Thoracic aorta (tissue), 2 donors: ENCODE results near the gene RIPK3. TPM values are rescaled to one million over a fixed set of nuclear protein-coding genes. Genes with fewer than 3 reads are reported as not detected.
"Not testable (repeated sequence)": the region's sequence is repeated elsewhere in the genome, so short reads cannot be mapped to it uniquely, and the experiment has no call there.

Source experiments
- ATAC-seq: fragments of 150-250 bp; one replicate; pipeline ENCODE4 v1.8.0; 2017; ENCODE audit warnings: low read depth; ENCODE audit not compliant: insufficient number of reproducible peaks, low FRiP score
- DNase-seq: peaks from one replicate; pipeline ENCODE4 v3.0.0-alpha.2; 2020; ENCODE audit warnings: low spot score
- H3K27ac ChIP-seq, 2 donors: fragments of 200-600 bp; sonication (generic); 1 replicate in 1 of 2; 2 replicates in 1 of 2; pipeline ENCODE4 v1.5.1; 2016; ENCODE audit warnings: mild to moderate bottlenecking in 2 of 2, moderate library complexity in 2 of 2
- H3K27me3 ChIP-seq: fragments of 200-600 bp; sonication (generic); replicated peaks from 2 replicates; pipeline ENCODE4 v1.6.0; 2016; ENCODE audit warnings: mild to moderate bottlenecking; ENCODE audit not compliant: insufficient read depth
- H3K36me3 ChIP-seq: fragments of 200-600 bp; sonication (generic); one replicate; pipeline ENCODE4 v1.5.1; 2016
- H3K4me1 ChIP-seq, 2 donors: fragments of 200-600 bp; sonication (generic); 1 replicate in 1 of 2; 2 replicates in 1 of 2; pipeline versions ENCODE4 v1.5.1 to v1.6.0; 2016; ENCODE audit warnings: low read depth in 2 of 2, mild to moderate bottlenecking in 1 of 2; ENCODE audit not compliant: control insufficient read depth in 1 of 2
- H3K4me3 ChIP-seq: fragments of 200-600 bp; sonication (generic); 2 replicates; pipeline ENCODE4 v1.5.1; 2016; ENCODE audit warnings: mild to moderate bottlenecking
- H3K9me3 ChIP-seq: fragments of 200-600 bp; sonication (generic); 2 replicates; pipeline ENCODE4 v1.5.1; 2016
- CTCF ChIP-seq: fragments of 200-600 bp; sonication (generic); IDR thresholded peaks from one replicate; pipeline ENCODE4 v1.5.1; 2019; ENCODE audit warnings: antibody characterized with exemption
- total RNA-seq, 2 donors: library from RNA; depleted of rRNA; stranded (reverse); fragments of >200 nt; gene quantifications; one replicate each; pipeline versions ENCODE4 v1.1.0 to v1.2.3, GENCODE V29; 2016

The RIPK3 gene
- total RNA-seq, 2 donors from 2014 or later, result 6.8 to 17.9 TPM

GRCh38 chr14:24372701-24373416 lies 33.1 kb upstream of the RIPK3 start:
- Histone ChIP-seq H3K27me3 (no peaks in the 10 kb centered on the region), H3K27ac (no peak overlapping the region), H3K36me3 (peaks cover 19% of the 10 kb centered on the region), H3K4me1 (peaks cover 0 to 17% of the 10 kb centered on the region in 2 donors), H3K9me3 (no peaks in the 10 kb centered on the region), H3K4me3 (no peak overlapping the region)
- ATAC-seq (no peak), DNase-seq (no peak)
- TF ChIP-seq CTCF, result no peak

GRCh38 chr14:24371605-24372004 lies 31.8 kb upstream of the RIPK3 start:
- not testable (repeated sequence) for H3K27ac ChIP-seq, H3K27me3 ChIP-seq, DNase-seq, ATAC-seq, H3K4me3 ChIP-seq, H3K9me3 ChIP-seq
- Histone ChIP-seq H3K36me3 (peaks cover 16% of the 10 kb centered on the region), H3K4me1 (peaks cover 0 to 22% of the 10 kb centered on the region in 2 donors)

DNA sequence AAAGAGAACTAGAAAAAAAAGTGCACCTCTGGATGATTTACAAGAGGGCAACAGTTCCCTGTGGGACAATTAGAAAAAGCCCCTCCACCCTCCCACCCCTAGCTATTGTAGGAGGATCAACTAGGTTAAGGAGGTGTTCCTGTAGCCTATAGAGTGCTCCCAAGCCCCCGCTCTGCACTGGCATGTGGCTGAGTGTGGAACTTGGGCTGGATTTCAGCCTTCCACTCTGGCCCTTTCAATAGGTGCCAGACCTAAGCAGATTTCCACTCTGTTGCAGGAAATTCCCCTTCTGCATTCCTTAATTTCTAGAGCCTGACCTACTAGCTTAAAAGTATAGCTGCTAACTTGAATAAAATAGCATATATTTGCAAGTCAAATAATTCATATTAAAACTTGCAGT lies 31.0 kb upstream of the RIPK3 start:
- Histone ChIP-seq H3K4me3 (no peak overlapping the region), H3K36me3 (peaks cover 8% of the 10 kb centered on the region), H3K27ac (peak overlapping the region in 1 of 2 donors; percentile 5), H3K27me3 (no peaks in the 10 kb centered on the region), H3K9me3 (no peaks in the 10 kb centered on the region), H3K4me1 (peaks cover 5 to 29% of the 10 kb centered on the region in 2 donors)
- TF ChIP-seq CTCF, result no peak
- ATAC-seq (no peak), DNase-seq (no peak)

DNA sequence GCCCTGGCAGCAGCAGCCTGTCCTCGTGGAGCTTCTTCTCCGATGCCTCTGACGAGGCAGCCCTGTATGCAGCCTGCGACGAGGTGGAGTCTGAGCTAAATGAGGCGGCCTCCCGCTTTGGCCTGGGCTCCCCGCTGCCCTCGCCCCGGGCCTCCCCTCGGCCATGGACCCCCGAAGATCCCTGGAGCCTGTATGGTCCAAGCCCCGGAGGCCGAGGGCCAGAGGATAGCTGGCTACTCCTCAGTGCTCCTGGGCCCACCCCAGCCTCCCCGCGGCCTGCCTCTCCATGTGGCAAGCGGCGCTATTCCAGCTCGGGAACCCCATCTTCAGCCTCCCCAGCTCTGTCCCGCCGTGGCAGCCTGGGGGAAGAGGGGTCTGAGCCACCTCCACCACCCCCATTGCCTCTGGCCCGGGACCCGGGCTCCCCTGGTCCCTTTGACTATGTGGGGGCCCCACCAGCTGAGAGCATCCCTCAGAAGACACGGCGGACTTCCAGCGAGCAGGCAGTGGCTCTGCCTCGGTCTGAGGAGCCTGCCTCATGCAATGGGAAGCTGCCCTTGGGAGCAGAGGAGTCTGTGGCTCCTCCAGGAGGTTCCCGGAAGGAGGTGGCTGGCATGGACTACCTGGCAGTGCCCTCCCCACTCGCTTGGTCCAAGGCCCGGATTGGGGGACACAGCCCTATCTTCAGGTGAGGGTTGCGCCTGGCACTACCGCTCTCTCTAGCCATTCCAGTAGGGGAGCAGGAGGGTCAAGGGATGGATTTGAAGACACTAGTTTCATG lies 30.3 kb upstream of the RIPK3 start:
- H3K4me3 ChIP-seq, result no peak overlapping the region
- H3K27me3 ChIP-seq, result no peaks in the 10 kb centered on the region
- TF ChIP-seq CTCF, result no peak
- ATAC-seq (no peak), DNase-seq (no peak)
- peaks cover 6% of the 10 kb centered on the region for H3K36me3 ChIP-seq
- no peaks in the 10 kb centered on the region for H3K9me3 ChIP-seq
- H3K4me1 ChIP-seq, result peaks cover 10 to 35% of the 10 kb centered on the region in 2 donors
- peak overlapping the region; percentile 5 to 98 for H3K27ac ChIP-seq

GRCh38 chr14:24369463-24369862 lies 29.7 kb upstream of the RIPK3 start:
- H3K9me3 ChIP-seq, result no peaks in the 10 kb centered on the region
- H3K27me3 ChIP-seq, result no peaks in the 10 kb centered on the region
- H3K4me3 ChIP-seq, result peak overlapping the region; percentile 97
- H3K27ac ChIP-seq, result peak overlapping the region; percentile 98
- peaks cover 10 to 38% of the 10 kb centered on the region in 2 donors for H3K4me1 ChIP-seq
- TF ChIP-seq CTCF, result no peak
- H3K36me3 ChIP-seq, result peaks cover 6% of the 10 kb centered on the region
- ATAC-seq (no peak), DNase-seq (no peak)
